ENCODE results near the gene ELMO1.

GRCh38 chr7:37196676-37197075, 252.0 kb downstream of the ELMO1 start:
- TF ChIP-seq EP300 (IDR thresholded peaks at IDR 0.05), result no peak
- TF ChIP-seq, protein P1, sequence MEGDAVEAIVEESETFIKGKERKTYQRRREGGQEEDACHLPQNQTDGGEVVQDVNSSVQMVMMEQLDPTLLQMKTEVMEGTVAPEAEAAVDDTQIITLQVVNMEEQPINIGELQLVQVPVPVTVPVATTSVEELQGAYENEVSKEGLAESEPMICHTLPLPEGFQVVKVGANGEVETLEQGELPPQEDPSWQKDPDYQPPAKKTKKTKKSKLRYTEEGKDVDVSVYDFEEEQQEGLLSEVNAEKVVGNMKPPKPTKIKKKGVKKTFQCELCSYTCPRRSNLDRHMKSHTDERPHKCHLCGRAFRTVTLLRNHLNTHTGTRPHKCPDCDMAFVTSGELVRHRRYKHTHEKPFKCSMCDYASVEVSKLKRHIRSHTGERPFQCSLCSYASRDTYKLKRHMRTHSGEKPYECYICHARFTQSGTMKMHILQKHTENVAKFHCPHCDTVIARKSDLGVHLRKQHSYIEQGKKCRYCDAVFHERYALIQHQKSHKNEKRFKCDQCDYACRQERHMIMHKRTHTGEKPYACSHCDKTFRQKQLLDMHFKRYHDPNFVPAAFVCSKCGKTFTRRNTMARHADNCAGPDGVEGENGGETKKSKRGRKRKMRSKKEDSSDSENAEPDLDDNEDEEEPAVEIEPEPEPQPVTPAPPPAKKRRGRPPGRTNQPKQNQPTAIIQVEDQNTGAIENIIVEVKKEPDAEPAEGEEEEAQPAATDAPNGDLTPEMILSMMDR (IDR thresholded peaks at IDR 0.05), result no peak

All from ovary (tissue), 3 donors.